ENCODE measurements around the gene CR1.
"Not testable (repeated sequence)": the region's sequence is repeated elsewhere in the genome, so short reads cannot be mapped to it uniquely, and the experiment has no call there.

GRCh38 chr1:207633699-207634289, 137.8 kb downstream of the CR1 start:
- TF ChIP-seq, protein P1, sequence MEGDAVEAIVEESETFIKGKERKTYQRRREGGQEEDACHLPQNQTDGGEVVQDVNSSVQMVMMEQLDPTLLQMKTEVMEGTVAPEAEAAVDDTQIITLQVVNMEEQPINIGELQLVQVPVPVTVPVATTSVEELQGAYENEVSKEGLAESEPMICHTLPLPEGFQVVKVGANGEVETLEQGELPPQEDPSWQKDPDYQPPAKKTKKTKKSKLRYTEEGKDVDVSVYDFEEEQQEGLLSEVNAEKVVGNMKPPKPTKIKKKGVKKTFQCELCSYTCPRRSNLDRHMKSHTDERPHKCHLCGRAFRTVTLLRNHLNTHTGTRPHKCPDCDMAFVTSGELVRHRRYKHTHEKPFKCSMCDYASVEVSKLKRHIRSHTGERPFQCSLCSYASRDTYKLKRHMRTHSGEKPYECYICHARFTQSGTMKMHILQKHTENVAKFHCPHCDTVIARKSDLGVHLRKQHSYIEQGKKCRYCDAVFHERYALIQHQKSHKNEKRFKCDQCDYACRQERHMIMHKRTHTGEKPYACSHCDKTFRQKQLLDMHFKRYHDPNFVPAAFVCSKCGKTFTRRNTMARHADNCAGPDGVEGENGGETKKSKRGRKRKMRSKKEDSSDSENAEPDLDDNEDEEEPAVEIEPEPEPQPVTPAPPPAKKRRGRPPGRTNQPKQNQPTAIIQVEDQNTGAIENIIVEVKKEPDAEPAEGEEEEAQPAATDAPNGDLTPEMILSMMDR (IDR thresholded peaks at IDR 0.05): not testable (repeated sequence)
- not testable (repeated sequence) for TF ChIP-seq POLR2A (IDR thresholded peaks at IDR 0.05)
